K562 (cell line): Measurements from ENCODE around the gene ZGLP1. TPM values are rescaled to one million over a fixed set of nuclear protein-coding genes. Genes with fewer than 3 reads are reported as not detected.
A peak's percentile ranks its signal among the peaks of the same experiment; 100 is the strongest.

Source experiments
- CHCHD3 ChIP-seq: fragments of 250-450 bp; sonication (Bioruptor Pico); IDR thresholded peaks from 2 replicates; pipeline ENCODE4 v2.1.2; 2022; ENCODE audit warnings: mild to moderate bottlenecking
- E4F1 ChIP-seq: fragments of 250-450 bp; sonication (Bioruptor Pico); IDR thresholded peaks from 2 replicates; pipeline ENCODE4 v1.5.0; 2021; ENCODE audit warnings: mild to moderate bottlenecking, borderline replicate concordance
- FOXA1 ChIP-seq: fragments of 450-650 bp; IDR thresholded peaks from 2 replicates; pipeline ENCODE4 v1.6.1; 2016; ENCODE audit warnings: mild to moderate bottlenecking, borderline replicate concordance
- FOXO4 ChIP-seq: fragments of 450-650 bp; formaldehyde crosslinking; IDR thresholded peaks from 2 replicates; pipeline ENCODE4 v1.4.0; 2020; ENCODE audit warnings: mild to moderate bottlenecking, moderate library complexity
- IRF2 ChIP-seq: sonication (generic); formaldehyde crosslinking; IDR thresholded peaks from 2 replicates; pipeline ENCODE4 v1.8.1; 2022; ENCODE audit warnings: mild to moderate bottlenecking, missing genetic modification reagents
- KAT2B ChIP-seq: IDR thresholded peaks from one replicate; pipeline ENCODE4 v1.6.1; 2012; ENCODE audit warnings: low read depth, mild to moderate bottlenecking, control low read depth, inconsistent platforms, low read length, moderate library complexity
- LCOR ChIP-seq: sonication (generic); formaldehyde crosslinking; IDR thresholded peaks from 2 replicates; pipeline ENCODE4 v1.8.0; 2022; ENCODE audit warnings: mild to moderate bottlenecking, missing genetic modification reagents
- NUFIP1 ChIP-seq: fragments of 450-650 bp; IDR thresholded peaks from 2 replicates; pipeline ENCODE4 v1.6.1; 2018; ENCODE audit not compliant: partially characterized antibody
- RAD51 ChIP-seq: fragments of 450-650 bp; IDR thresholded peaks from 2 replicates; pipeline ENCODE4 v1.7.1; 2016; ENCODE audit warnings: low read depth, mild to moderate bottlenecking, borderline replicate concordance
- SAFB2 ChIP-seq: fragments of 200-400 bp; formaldehyde crosslinking; IDR thresholded peaks from 2 replicates; pipeline ENCODE4 v1.6.1; 2018; ENCODE audit warnings: borderline replicate concordance, low read length, low read depth, moderate library complexity; ENCODE audit not compliant: severe bottlenecking
- SRSF9 ChIP-seq: fragments of 200-400 bp; formaldehyde crosslinking; IDR thresholded peaks from 2 replicates; pipeline ENCODE4 v1.6.1; 2017; ENCODE audit warnings: low read depth, low read length, borderline replicate concordance
- USF1 ChIP-seq: sonication (generic); formaldehyde crosslinking; IDR thresholded peaks from 2 replicates; pipeline ENCODE4 v1.9.0; 2022; ENCODE audit warnings: mild to moderate bottlenecking, missing genetic modification reagents
- VEZF1 ChIP-seq: fragments of 200-800 bp; sonication (Bioruptor generic); IDR thresholded peaks from 2 replicates; pipeline ENCODE4 v1.6.1; 2017; ENCODE audit warnings: missing genetic modification characterization, missing compliant biosample characterization
- XRCC5 ChIP-seq: fragments of 200-400 bp; formaldehyde crosslinking; IDR thresholded peaks from 2 replicates; pipeline ENCODE4 v1.6.1; 2017; ENCODE audit warnings: low read depth, mild to moderate bottlenecking, low read length
- ZFP36 ChIP-seq: fragments of 150-350 bp; IDR thresholded peaks from 2 replicates; pipeline ENCODE4 v1.6.1; 2018; ENCODE audit warnings: low read length, low read depth; ENCODE audit not compliant: partially characterized antibody
- ZHX1 ChIP-seq: fragments of 150-350 bp; conservative IDR thresholded peaks from 2 replicates; pipeline ENCODE4 v1.6.1; 2014; ENCODE audit warnings: low read length
- polyA plus RNA-seq, 8 experiments: library from polyadenylated mRNA; depleted of rRNA in 4 of 8; stranded (reverse) in 5 of 8; unstranded in 3 of 8; fragments of >200 nt; fragmentation: Nextera tagmentation in 2 of 8; fragmentation: Illumina TruSeq in 1 of 8; extraction: Ambion mirVana in 2 of 8; extraction: Trizol in 1 of 8; gene quantifications; 2 replicates each; pipeline versions ENCODE4 v1.2.1 to v1.2.3, GENCODE V29; 2011 to 2014; ENCODE audit warnings: inconsistent platforms in 1 of 8, missing spikeins in 1 of 8
- total RNA-seq, 7 experiments: library from RNA; depleted of rRNA in 6 of 7; stranded (reverse); fragments of >200 nt in 6 of 7; fragmentation: Illumina TruSeq in 2 of 7; extraction: Trizol in 2 of 7; gene quantifications; 2 replicates each; pipeline versions ENCODE4 v1.2.1 to v1.2.3, GENCODE V29; 2011 to 2021; ENCODE audit warnings: low replicate concordance in 1 of 7

ZGLP1 gene
- total and polyA plus RNA-seq, 9 of the 15 experiments (the other 6 are each of a cell fraction or from before 2014, with no cell fraction given), result 0.24 to 4.5 (median 2.2) TPM

GRCh38 chr19:10286803-10287737 is 22.5 kb downstream of the ZGLP1 start, which contains the start of gene ICAM4 (continued):
- TF ChIP-seq E4F1 (CRISPR knock-in tag), result no peak
- no peak for TF ChIP-seq CHCHD3 (CRISPR knock-in tag)
- TF ChIP-seq FOXA1, result no peak
- peak; percentile 8; the same call in 1 of the 2 replicates for TF ChIP-seq FOXO4 (CRISPR knock-in tag)
- TF ChIP-seq IRF2 (CRISPR knock-in tag), result no peak
- TF ChIP-seq NUFIP1, result no peak
- no peak for TF ChIP-seq LCOR (CRISPR knock-in tag)
- TF ChIP-seq XRCC5, result 0 out of 2 replicates have a peak, but pooled peaks have one; percentile 26
- TF ChIP-seq ZFP36, result peak; percentile 65
- peak; percentile 83 for TF ChIP-seq USF1 (CRISPR knock-in tag)
- TF ChIP-seq VEZF1 (CRISPR knock-in tag), result peak; percentile 97
- no peak for TF ChIP-seq KAT2B
- TF ChIP-seq SRSF9, result no peak
- TF ChIP-seq ZHX1, result no peak
- no peak for TF ChIP-seq SAFB2
- peak; percentile 73 for TF ChIP-seq RAD51
